Subcutaneous adipose tissue (tissue), 4 donors: ENCODE measurements around the gene CAVIN1. TPM values are rescaled to one million over a fixed set of nuclear protein-coding genes. Genes with fewer than 3 reads are reported as not detected.

Experiments used
- CTCF ChIP-seq: fragments of 450-650 bp; IDR thresholded peaks from one replicate; pipeline ENCODE4 v1.5.1; 2016; ENCODE audit warnings: low read depth, mild to moderate bottlenecking, control low read depth, antibody characterized with exemption, moderate library complexity
- total RNA-seq, 4 donors: library from RNA; depleted of rRNA; stranded (reverse); fragments of >200 nt; gene quantifications; one replicate each; pipeline ENCODE4 v1.1.0, GENCODE V29; 2016

The CAVIN1 gene
- total RNA-seq, 4 donors from 2014 or later = 307 to 781 (median 518) TPM

GRCh38 chr17:42410319-42410685, 12.8 kb downstream of the CAVIN1 start:
- TF ChIP-seq CTCF = no peak

- TF ChIP-seq CTCF = no peak
Observed at GRCh38 chr17:42409523-42410318, 13.3 kb downstream of the CAVIN1 start.

- no peak for TF ChIP-seq CTCF
Observed at GRCh38 chr17:42408061-42408460, 15.0 kb downstream of the CAVIN1 start.

DNA sequence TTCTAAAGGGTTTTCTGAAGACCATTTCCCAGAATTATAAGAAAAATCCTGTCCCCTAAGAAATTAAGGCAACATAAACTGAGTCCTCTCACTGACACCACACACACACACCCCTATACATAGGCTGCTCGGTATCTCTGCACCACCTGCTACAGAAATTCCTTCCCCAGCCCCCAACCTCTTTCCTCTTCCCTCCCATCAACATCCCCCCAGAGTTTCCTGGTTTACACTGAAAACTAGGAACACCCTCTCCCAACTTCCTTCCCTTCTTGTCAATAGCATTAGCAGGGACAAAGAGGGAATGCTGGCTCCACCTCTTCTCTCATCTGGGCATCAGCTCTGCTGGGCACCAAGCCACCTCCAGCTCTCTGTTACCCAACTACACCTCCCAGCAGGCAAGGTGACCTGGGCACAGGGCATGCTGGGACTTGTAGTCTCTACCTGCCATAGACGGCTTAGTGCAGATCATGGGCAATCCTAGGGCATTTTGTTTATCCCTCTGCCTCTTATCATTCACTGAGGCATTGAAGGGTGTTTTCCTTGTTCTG, 15.7 kb downstream of the CAVIN1 start:
- no peak for TF ChIP-seq CTCF

GRCh38 chr17:42406615-42407288, 16.3 kb downstream of the CAVIN1 start:
- no peak for TF ChIP-seq CTCF

GRCh38 chr17:42405963-42406495, 17.0 kb downstream of the CAVIN1 start:
- TF ChIP-seq CTCF = no peak

- TF ChIP-seq CTCF = no peak
Observed at GRCh38 chr17:42405076-42405475, 18.0 kb downstream of the CAVIN1 start.
